H1 (cell line): ENCODE results near the gene ZBTB40. TPM values are rescaled to one million over a fixed set of nuclear protein-coding genes. Genes with fewer than 3 reads are reported as not detected.

Experiments used
- FOSL1 ChIP-seq: IDR thresholded peaks from 2 replicates; pipeline ENCODE4 v1.6.1; 2011; ENCODE audit warnings: mild to moderate bottlenecking, low read depth, low read length, moderate library complexity; ENCODE audit not compliant: insufficient read depth
- polyA plus RNA-seq, 7 experiments: library from polyadenylated mRNA; depleted of rRNA in 3 of 7; stranded (reverse) in 5 of 7; unstranded in 2 of 7; fragments of >200 nt in 5 of 7; fragments of 200-250 nt in 2 of 7; gene quantifications; 1 replicate in 5 of 7; 2 replicates in 1 of 7; 4 replicates in 1 of 7; pipeline versions ENCODE4 v1.2.1 to v1.2.3, GENCODE V29; 2011 to 2013; ENCODE audit warnings: missing spikeins in 2 of 7, mixed read lengths in 2 of 7
- total RNA-seq: library from RNA; stranded (reverse); fragmentation: NEBNext Ultra II Directional; extraction: Animal tissue kit (Norgen Biotek cat#: 25700); gene quantifications from 2 replicates; pipeline ENCODE4 v1.2.1, GENCODE V29; 2021

Gene ZBTB40
- total and polyA plus RNA-seq, 2 of the 8 experiments (the other 6 are each of a cell fraction or from before 2014, with no cell fraction given) = 3.1 to 19.3 TPM

GRCh38 chr1:22412932-22413727 lies 38.5 kb upstream of the ZBTB40 start (continued):
- no peak for TF ChIP-seq FOSL1
